ENCODE data around the gene HMCN2. TPM values are rescaled to one million over a fixed set of nuclear protein-coding genes. Genes with fewer than 3 reads are reported as not detected.

Gene HMCN2
- total and polyA plus RNA-seq, 2 donors: 0.90 to 2.2 TPM

DNA sequence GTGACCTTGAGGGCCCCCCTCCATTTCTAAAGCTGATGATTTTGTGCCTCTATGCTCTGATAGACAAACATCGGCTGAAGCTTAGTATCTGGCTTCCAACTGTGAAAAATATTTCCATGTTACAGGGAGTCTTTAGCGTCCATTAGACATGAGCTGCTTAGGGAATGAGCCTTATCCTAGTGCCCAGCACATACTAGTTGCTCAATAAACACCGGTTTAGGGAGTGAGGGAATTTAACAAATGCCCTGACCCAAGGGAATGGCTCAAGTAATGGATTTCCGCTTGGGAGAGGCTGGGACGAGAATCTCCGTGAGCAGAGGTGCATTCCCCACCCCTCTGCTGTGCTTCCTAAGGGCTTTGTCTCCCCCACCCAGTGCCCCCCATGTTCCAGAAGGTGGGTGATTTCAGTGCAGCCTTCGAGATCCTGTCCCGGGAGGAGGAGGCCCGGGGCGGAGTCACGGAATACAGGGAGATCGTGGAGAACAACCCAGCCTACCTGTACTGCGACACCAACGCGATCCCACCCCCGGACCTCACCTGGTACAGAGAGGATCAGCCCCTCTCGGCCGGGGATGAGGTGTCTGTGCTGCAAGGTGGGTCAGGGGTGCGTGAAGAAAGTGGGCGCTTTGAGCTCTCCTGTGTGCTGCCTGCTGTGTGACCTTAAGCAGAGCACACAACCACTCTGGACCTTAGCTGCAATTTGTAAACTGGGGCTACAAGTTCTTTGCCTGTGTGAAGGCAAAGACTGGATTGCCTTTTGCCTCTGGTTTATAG lies 113.5 kb downstream of the HMCN2 start:
- no peaks in the 10 kb centered on the region for H3K27me3 ChIP-seq (ENCODE audit: control insufficient read depth in 2 of 2, insufficient read depth in 1 of 2, low read length in 1 of 2)
- H3K36me3 ChIP-seq (ENCODE audit: control insufficient read depth in 2 of 2, insufficient read depth in 2 of 2, low read length in 1 of 2): no peaks in the 10 kb centered on the region
- H3K4me3 ChIP-seq (ENCODE audit: low read length in 2 of 2): no peak overlapping the region
- no peaks in the 10 kb centered on the region for H3K4me1 ChIP-seq (ENCODE audit: control insufficient read depth in 2 of 2, insufficient read depth in 2 of 2, low read length in 2 of 2)
- 95% methylated on average over 20 of the region's 20 CpGs for WGBS
- DNase-seq (ENCODE audit: low read depth in 6 of 9, low spot score in 9 of 9): no peak
- no peak overlapping the region for H3K27ac ChIP-seq (ENCODE audit: low read depth in 1 of 2, low read length in 1 of 2)
- peaks cover 0 to 3% of the 10 kb centered on the region in 2 donors for H3K9me3 ChIP-seq (ENCODE audit: control insufficient read depth in 2 of 2, insufficient read depth in 1 of 2, low read length in 1 of 2)

GRCh38 chr9:130379649-130379970 lies 114.0 kb downstream of the HMCN2 start:
- Histone ChIP-seq H3K4me3 (ENCODE audit: low read length in 2 of 2) (no peak overlapping the region), H3K27ac (ENCODE audit: low read depth in 1 of 2, low read length in 1 of 2) (no peak overlapping the region), H3K27me3 (ENCODE audit: control insufficient read depth in 2 of 2, insufficient read depth in 1 of 2, low read length in 1 of 2) (no peaks in the 10 kb centered on the region), H3K4me1 (ENCODE audit: control insufficient read depth in 2 of 2, insufficient read depth in 2 of 2, low read length in 2 of 2) (no peaks in the 10 kb centered on the region), H3K36me3 (ENCODE audit: control insufficient read depth in 2 of 2, insufficient read depth in 2 of 2, low read length in 1 of 2) (no peaks in the 10 kb centered on the region), H3K9me3 (ENCODE audit: control insufficient read depth in 2 of 2, insufficient read depth in 1 of 2, low read length in 1 of 2) (no peaks in the 10 kb centered on the region)
- DNase-seq (ENCODE audit: low read depth in 6 of 9, low spot score in 9 of 9): no peak
- WGBS: 87% methylated on average over 5 of the region's 5 CpGs

- no peak for DNase-seq (ENCODE audit: low read depth in 6 of 9, low spot score in 9 of 9)
- H3K27ac ChIP-seq (ENCODE audit: low read depth in 1 of 2, low read length in 1 of 2): no peak overlapping the region
- no peaks in the 10 kb centered on the region for H3K4me1 ChIP-seq (ENCODE audit: control insufficient read depth in 2 of 2, insufficient read depth in 2 of 2, low read length in 2 of 2)
- no peaks in the 10 kb centered on the region for H3K36me3 ChIP-seq (ENCODE audit: control insufficient read depth in 2 of 2, insufficient read depth in 2 of 2, low read length in 1 of 2)
- no peak overlapping the region for H3K4me3 ChIP-seq (ENCODE audit: low read length in 2 of 2)
- 94% methylated on average over 6 of the region's 6 CpGs for whole genome bisulfite sequencing
- no peaks in the 10 kb centered on the region for H3K27me3 ChIP-seq (ENCODE audit: control insufficient read depth in 2 of 2, insufficient read depth in 1 of 2, low read length in 1 of 2)
- H3K9me3 ChIP-seq (ENCODE audit: control insufficient read depth in 2 of 2, insufficient read depth in 1 of 2, low read length in 1 of 2): no peaks in the 10 kb centered on the region
These were observed 115.4 kb downstream of the HMCN2 start for GRCh38 chr9:130380920-130381469.

- H3K4me1 ChIP-seq (ENCODE audit: control insufficient read depth in 2 of 2, insufficient read depth in 2 of 2, low read length in 2 of 2): no peaks in the 10 kb centered on the region
- 91% methylated on average over 8 of the region's 8 CpGs for WGBS
- no peak for DNase-seq (ENCODE audit: low read depth in 6 of 9, low spot score in 9 of 9)
- H3K36me3 ChIP-seq (ENCODE audit: control insufficient read depth in 2 of 2, insufficient read depth in 2 of 2, low read length in 1 of 2): no peaks in the 10 kb centered on the region
- no peak overlapping the region for H3K27ac ChIP-seq (ENCODE audit: low read depth in 1 of 2, low read length in 1 of 2)
- no peaks in the 10 kb centered on the region for H3K27me3 ChIP-seq (ENCODE audit: control insufficient read depth in 2 of 2, insufficient read depth in 1 of 2, low read length in 1 of 2)
- no peak overlapping the region for H3K4me3 ChIP-seq (ENCODE audit: low read length in 2 of 2)
- no peaks in the 10 kb centered on the region for H3K9me3 ChIP-seq (ENCODE audit: control insufficient read depth in 2 of 2, insufficient read depth in 1 of 2, low read length in 1 of 2)
These were observed 116.1 kb downstream of the HMCN2 start for GRCh38 chr9:130381660-130382059.

DNA sequence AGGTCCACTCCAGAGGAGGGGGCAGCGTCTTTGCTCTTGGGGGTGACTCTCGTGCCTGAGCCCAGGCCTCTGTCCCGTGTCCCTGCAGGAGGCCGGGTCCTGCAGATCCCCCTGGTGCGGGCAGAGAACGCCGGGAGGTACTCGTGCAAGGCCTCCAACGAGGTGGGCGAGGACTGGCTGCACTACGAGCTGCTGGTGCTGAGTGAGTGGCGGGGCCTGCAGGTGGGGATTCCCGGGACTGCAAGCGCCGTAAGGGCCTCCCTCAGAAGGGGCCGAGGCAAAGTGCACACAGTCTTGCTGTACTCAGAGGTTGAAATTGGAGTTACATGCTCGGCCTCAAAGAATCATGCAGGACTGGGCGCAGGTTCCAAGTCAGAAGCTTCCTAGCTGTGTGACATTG lies 116.5 kb downstream of the HMCN2 start:
- 90% methylated on average over 18 of the region's 18 CpGs for WGBS
- H3K4me3 ChIP-seq (ENCODE audit: low read length in 2 of 2): no peak overlapping the region
- H3K27ac ChIP-seq (ENCODE audit: low read depth in 1 of 2, low read length in 1 of 2): no peak overlapping the region
- H3K9me3 ChIP-seq (ENCODE audit: control insufficient read depth in 2 of 2, insufficient read depth in 1 of 2, low read length in 1 of 2): no peaks in the 10 kb centered on the region
- H3K36me3 ChIP-seq (ENCODE audit: control insufficient read depth in 2 of 2, insufficient read depth in 2 of 2, low read length in 1 of 2): no peaks in the 10 kb centered on the region
- no peaks in the 10 kb centered on the region for H3K27me3 ChIP-seq (ENCODE audit: control insufficient read depth in 2 of 2, insufficient read depth in 1 of 2, low read length in 1 of 2)
- no peak for DNase-seq (ENCODE audit: low read depth in 6 of 9, low spot score in 9 of 9)
- no peaks in the 10 kb centered on the region for H3K4me1 ChIP-seq (ENCODE audit: control insufficient read depth in 2 of 2, insufficient read depth in 2 of 2, low read length in 2 of 2)

DNA sequence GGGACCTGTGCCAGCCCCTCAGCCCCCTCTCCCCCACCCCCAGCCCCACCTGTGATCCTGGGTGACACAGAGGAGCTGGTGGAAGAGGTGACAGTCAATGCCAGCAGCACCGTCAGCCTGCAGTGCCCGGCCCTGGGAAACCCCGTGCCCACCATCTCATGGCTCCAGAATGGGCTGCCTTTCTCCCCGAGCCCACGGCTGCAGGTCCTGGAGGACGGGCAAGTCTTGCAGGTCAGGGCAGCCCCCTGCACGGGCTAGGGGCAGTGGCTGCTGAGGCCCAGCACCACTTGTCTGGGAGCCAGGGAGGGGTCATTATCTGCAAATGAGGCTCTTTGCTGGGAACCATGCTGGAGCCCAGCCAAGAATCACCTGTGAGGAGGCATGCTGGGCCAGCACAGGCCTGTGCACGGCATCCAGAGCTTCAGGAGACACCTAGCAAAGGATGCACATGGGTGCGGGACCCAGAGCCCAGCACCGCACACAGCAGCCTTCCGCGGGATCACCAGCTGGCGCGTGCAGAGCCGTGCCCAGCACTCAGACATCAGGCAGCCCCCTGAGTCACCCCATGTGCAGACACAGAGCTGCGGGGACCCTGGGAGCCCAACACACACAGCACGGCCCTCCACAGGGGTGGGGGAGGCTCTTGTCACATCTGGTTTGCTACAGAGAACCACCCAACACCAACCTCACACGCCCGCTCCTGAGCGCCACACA lies 117.2 kb downstream of the HMCN2 start:
- Histone ChIP-seq H3K4me1 (ENCODE audit: control insufficient read depth in 2 of 2, insufficient read depth in 2 of 2, low read length in 2 of 2) (no peaks in the 10 kb centered on the region), H3K27me3 (ENCODE audit: control insufficient read depth in 2 of 2, insufficient read depth in 1 of 2, low read length in 1 of 2) (no peaks in the 10 kb centered on the region), H3K36me3 (ENCODE audit: control insufficient read depth in 2 of 2, insufficient read depth in 2 of 2, low read length in 1 of 2) (no peaks in the 10 kb centered on the region), H3K27ac (ENCODE audit: low read depth in 1 of 2, low read length in 1 of 2) (no peak overlapping the region), H3K9me3 (ENCODE audit: control insufficient read depth in 2 of 2, insufficient read depth in 1 of 2, low read length in 1 of 2) (no peaks in the 10 kb centered on the region), H3K4me3 (ENCODE audit: low read length in 2 of 2) (no peak overlapping the region)
- peak in 1 of 9 donors; percentile 2 for DNase-seq (ENCODE audit: low read depth in 6 of 9, low spot score in 9 of 9)
- 91% methylated on average over 20 of the region's 20 CpGs for WGBS

- Histone ChIP-seq H3K27ac (ENCODE audit: low read depth in 1 of 2, low read length in 1 of 2) (no peak overlapping the region), H3K9me3 (ENCODE audit: control insufficient read depth in 2 of 2, insufficient read depth in 1 of 2, low read length in 1 of 2) (no peaks in the 10 kb centered on the region), H3K36me3 (ENCODE audit: control insufficient read depth in 2 of 2, insufficient read depth in 2 of 2, low read length in 1 of 2) (no peaks in the 10 kb centered on the region), H3K4me1 (ENCODE audit: control insufficient read depth in 2 of 2, insufficient read depth in 2 of 2, low read length in 2 of 2) (no peaks in the 10 kb centered on the region), H3K4me3 (ENCODE audit: low read length in 2 of 2) (no peak overlapping the region), H3K27me3 (ENCODE audit: control insufficient read depth in 2 of 2, insufficient read depth in 1 of 2, low read length in 1 of 2) (no peaks in the 10 kb centered on the region)
- WGBS: 98% methylated on average over 8 of the region's 8 CpGs
- no peak for DNase-seq (ENCODE audit: low read depth in 6 of 9, low spot score in 9 of 9)
These were observed 117.8 kb downstream of the HMCN2 start for GRCh38 chr9:130383350-130383715.

DNA sequence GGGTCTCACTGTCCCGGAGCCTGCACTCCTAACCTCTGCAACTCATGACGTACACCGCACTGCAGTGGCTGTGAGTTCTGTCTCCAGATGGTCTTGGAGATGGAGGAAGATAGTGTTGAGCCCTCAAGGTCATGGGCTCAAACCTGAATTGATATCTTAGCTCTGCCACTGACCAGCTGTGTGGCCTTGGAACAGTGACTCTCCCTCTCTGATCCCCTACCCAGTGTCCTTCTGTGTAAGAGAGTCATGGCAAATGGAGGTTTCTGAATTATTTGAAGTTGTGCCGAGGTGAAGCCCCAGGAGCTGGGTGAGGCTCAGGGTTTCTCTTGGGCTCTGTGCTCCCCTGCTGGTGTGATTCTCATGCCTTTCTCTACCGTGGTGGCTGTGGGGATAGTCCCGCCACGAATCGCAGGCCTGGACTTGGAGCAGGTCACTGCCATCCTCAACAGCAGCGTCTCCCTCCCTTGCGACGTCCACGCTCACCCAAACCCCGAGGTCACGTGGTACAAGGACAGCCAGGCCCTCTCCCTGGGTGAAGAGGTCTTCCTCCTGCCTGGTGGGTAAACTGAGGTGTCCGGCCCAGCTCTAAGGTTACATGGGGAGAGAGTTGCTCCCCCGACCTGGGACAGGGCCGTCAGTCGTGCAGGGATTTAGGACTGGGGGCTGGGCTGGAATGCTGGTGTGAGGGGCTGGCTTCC lies 118.6 kb downstream of the HMCN2 start:
- H3K9me3 ChIP-seq (ENCODE audit: control insufficient read depth in 2 of 2, insufficient read depth in 1 of 2, low read length in 1 of 2): no peaks in the 10 kb centered on the region
- H3K36me3 ChIP-seq (ENCODE audit: control insufficient read depth in 2 of 2, insufficient read depth in 2 of 2, low read length in 1 of 2): no peaks in the 10 kb centered on the region
- 90% methylated on average over 18 of the region's 18 CpGs for WGBS
- DNase-seq (ENCODE audit: low read depth in 6 of 9, low spot score in 9 of 9): no peak
- H3K4me3 ChIP-seq (ENCODE audit: low read length in 2 of 2): no peak overlapping the region
- H3K4me1 ChIP-seq (ENCODE audit: control insufficient read depth in 2 of 2, insufficient read depth in 2 of 2, low read length in 2 of 2): no peaks in the 10 kb centered on the region
- H3K27ac ChIP-seq (ENCODE audit: low read depth in 1 of 2, low read length in 1 of 2): no peak overlapping the region
- no peaks in the 10 kb centered on the region for H3K27me3 ChIP-seq (ENCODE audit: control insufficient read depth in 2 of 2, insufficient read depth in 1 of 2, low read length in 1 of 2)

GRCh38 chr9:130385257-130385656 lies 119.7 kb downstream of the HMCN2 start:
- 95% methylated on average over 11 of the region's 11 CpGs for WGBS

More at GRCh38 chr9:130385257-130385656, 119.7 kb downstream of the HMCN2 start:
- Histone ChIP-seq H3K9me3 (ENCODE audit: control insufficient read depth in 2 of 2, insufficient read depth in 1 of 2, low read length in 1 of 2) (no peaks in the 10 kb centered on the region), H3K4me3 (ENCODE audit: low read length in 2 of 2) (no peak overlapping the region), H3K27ac (ENCODE audit: low read depth in 1 of 2, low read length in 1 of 2) (no peak overlapping the region), H3K36me3 (ENCODE audit: control insufficient read depth in 2 of 2, insufficient read depth in 2 of 2, low read length in 1 of 2) (no peaks in the 10 kb centered on the region), H3K4me1 (ENCODE audit: control insufficient read depth in 2 of 2, insufficient read depth in 2 of 2, low read length in 2 of 2) (no peaks in the 10 kb centered on the region), H3K27me3 (ENCODE audit: control insufficient read depth in 2 of 2, insufficient read depth in 1 of 2, low read length in 1 of 2) (no peaks in the 10 kb centered on the region)
- DNase-seq (ENCODE audit: low read depth in 6 of 9, low spot score in 9 of 9): no peak
